GM20000 (cell line): ENCODE results near the gene GSS.

Source experiments
- DNase-seq: peaks from one replicate; pipeline ENCODE4 v3.0.0; 2012; ENCODE audit warnings: low spot score
- CTCF ChIP-seq: IDR thresholded peaks from 2 replicates; pipeline ENCODE4 v1.5.1; 2012; ENCODE audit warnings: mild to moderate bottlenecking, control low read depth; ENCODE audit errors: extremely low read depth, missing control alignments

The GSS gene

DNA sequence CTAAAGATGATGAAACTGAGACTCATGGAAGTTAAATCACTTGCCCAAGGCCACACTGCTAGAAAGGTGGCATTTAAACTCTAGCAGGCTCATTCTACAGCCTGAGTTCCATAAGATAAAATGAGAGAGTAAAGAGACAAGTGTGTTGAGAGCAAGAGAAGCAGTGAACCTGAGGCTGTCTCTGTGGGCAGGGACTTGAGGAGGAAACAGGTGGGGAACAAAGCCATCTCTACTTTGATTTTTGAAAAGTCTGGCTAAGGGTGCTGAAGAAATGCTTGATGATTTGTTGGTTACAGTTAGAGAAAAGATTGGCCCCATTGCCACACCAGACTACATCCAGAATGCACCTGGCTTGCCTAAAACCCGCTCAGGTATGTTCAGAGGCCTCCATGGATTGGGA, 29.0 kb downstream of the GSS start:
- no peak for DNase-seq
- no peak for TF ChIP-seq CTCF

GRCh38 chr20:34925981-34926380, 29.6 kb downstream of the GSS start:
- DNase-seq = no peak
- no peak for TF ChIP-seq CTCF

GRCh38 chr20:34925341-34925740, 30.3 kb downstream of the GSS start:
- no peak for TF ChIP-seq CTCF
- no peak for DNase-seq

DNA sequence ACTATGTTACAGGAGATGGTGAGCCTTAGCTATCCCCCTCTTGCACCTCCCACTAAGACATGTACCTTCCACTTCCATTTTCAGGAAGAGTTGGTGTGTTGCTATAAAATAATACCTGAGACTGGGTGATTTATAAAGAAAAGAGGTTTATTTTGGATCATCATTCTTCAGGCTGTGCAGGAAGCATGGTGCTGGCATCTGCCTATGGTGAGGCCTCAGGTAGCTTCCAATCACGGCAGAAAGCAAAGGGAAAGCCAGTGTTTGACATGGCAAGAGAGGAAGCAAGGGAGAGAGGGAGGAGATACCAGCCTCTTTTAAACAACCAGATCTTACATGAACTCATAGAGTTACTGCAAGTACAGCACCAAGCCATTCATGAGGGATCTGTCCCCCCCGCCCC, 32.2 kb downstream of the GSS start:
- TF ChIP-seq CTCF = no peak

DNA sequence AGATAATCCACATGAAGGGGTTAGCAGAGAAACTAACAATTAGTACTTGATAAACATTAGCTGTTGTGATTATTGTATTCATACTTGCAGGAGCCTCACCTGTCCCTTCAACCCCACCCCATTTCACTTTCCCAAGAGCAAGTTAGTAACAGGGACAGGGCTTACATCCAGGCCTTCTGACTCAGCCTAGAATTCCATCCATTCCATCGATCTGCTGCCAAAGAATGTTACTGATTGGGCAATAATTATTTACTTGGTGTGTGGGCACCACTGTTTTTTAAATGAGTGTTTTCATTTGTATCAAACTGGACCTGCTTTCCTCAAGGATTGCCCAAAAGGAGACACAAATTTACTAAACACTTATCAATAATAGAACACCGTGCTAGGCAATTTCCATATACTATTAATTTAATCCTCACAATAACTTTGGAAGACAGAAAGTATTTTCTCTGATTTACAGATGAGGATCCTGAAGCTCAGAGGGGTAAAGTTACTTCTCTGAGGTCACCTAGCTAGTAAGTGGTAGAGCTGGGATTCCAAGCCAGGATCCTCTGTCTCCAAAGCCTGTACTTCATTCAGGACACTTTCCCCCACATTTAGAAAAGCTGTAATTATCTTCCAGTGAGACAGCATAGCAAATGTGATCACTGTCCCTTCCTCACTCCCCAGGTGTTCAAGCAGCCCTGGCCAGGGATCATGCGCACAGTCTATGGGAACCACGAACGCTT, 32.8 kb downstream of the GSS start:
- no peak for TF ChIP-seq CTCF

More for the DNA sequence above, 32.2 kb downstream of the GSS start:
- no peak for DNase-seq

DNA sequence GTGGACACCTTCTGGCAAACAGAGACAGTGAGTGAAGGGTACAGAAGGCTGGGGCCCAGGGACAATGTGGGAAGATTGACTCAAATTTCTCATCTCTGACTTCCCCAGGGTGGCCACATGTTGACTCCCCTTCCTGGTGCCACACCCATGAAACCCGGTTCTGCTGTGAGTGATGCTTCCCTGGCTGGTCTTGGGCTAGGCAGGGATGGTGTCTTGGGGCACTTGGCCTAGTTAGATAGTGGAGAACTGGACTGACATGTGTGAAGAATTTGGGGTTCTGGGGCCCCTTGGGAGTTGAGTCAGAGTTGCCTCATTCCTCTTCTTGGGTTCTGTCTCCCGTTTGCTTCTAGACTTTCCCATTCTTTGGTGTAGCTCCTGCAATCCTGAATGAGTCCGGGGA, 34.2 kb downstream of the GSS start:
- DNase-seq = no peak
- TF ChIP-seq CTCF = no peak

More for the DNA sequence above, 32.8 kb downstream of the GSS start:
- no peak for DNase-seq

- no peak for DNase-seq
- TF ChIP-seq CTCF = no peak
Observed at GRCh38 chr20:34920055-34920454, 35.6 kb downstream of the GSS start.
